HG03432 (cell line): Measurements from ENCODE around the gene KIRREL3.
"Not testable (repeated sequence)": the region's sequence is repeated elsewhere in the genome, so short reads cannot be mapped to it uniquely, and the experiment has no call there.

Source experiments
- ATAC-seq: cut with Tn5 transposase; IDR thresholded peaks from one replicate; pipeline ENCODE4 v1.9.1; 2021; ENCODE audit warnings: mild to moderate bottlenecking, moderate library complexity; ENCODE audit not compliant: unreplicated experiment

The KIRREL3 gene

DNA sequence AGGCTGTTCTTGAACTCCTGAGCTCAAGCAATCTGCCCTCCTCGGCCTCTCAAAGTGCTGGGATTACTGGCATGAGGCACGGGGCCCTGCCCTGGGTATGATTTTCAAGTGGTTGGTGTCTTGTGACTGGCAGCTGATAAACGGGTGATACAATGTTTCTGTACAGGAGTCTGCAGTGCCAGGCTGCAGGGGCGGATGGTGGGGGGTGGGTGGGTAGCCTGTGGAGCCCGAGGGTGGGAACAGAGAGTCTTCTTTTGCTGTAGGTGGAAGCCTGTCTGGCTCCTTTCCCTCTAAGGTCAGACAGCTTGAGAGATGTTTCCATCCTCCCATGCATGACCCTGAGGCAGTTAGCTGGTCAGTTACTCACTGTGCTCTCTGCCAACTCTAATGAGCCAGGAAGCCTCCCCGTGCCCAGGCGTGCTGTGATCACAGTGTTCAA is 605.9 kb downstream of the KIRREL3 start:
- ATAC-seq, result not testable (repeated sequence)

DNA sequence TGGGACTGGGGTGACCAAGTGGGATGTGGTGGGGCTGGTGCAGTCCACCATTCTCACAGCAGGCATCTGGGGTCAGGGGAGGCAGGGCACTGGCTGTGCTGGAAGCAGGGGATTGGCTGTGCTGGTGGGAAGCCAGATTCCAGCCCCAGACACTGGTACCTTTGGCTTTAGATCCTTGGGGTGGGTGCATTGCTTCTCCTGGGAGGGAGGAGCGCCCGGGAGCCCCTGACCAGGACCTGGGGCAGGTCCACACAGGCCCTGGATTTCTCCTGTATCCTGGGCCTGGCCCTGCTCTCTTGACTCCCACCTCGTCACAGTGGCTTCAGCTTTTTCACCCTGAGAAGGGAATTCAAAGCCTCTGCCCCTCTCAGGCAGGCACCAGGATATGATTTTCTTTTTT is 606.5 kb downstream of the KIRREL3 start:
- no peak for ATAC-seq

DNA sequence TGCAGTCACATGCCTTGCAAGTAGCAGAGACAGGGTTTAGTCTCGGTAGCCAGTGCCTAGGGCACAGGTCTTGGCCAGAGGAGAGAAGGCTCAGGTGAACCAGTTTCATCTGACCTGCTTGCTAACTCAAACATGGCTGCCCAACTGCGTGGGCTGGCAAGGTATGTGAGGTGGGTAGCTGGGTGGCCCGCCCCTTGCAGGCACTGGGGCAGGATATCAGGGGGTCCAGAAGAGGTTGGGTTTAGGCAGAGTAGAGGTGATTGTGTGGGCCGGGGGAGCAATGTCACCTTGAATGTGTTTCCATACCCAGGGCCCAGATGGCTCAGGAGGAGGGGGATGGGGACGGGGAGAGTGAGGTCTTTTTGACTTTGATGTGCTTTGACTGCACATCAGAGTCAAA is 607.4 kb downstream of the KIRREL3 start:
- ATAC-seq, result no peak

DNA sequence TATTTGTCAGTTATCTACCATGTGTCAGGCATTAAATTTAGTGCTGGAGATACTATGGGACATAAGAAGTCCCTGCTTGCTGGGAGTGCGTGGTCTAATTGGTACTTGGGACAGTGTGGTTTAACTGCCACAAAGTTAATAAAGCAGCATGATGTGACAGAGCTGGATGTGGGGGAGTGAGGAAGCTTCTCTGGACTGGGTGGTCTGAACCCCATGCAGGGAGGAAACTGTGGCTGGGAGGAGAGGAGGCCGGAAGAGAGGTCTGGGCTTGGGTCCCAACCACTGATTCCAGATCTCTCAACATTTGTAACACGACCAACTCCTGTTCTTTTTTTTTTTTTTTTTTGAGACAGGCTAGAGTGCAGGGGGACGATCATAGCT is 607.9 kb downstream of the KIRREL3 start:
- ATAC-seq, result peak; percentile 20

DNA sequence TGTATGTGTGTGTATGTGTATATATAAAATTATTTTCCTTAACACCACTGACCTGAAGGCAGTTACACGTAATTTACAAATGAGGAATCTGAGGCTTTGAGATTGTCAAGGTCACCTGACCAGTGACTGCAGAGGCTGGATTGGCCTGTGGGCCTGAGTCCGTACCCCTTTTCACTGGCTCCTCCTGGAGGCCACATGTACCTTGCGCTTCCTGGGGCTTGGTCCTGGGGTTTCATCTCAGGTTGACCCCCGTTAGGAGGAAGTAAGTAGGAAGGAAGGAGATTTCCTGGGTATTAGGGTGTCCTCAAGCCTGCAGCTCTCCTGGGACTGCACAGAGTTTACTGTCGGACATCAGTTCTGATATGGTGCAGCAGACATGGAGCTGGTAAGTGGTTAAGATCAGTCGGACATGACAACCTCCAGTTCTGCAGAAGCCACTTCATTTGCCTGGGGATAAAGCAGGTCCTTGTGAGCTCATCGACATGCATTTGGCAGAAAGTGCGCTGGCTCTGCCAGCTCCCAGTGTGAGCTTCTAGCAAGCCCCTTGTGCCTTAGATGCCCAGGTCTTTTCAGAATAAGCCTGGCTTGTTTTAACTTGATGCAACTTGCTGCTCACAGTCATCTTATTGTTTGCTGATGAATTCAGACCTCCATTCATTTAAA is 608.5 kb downstream of the KIRREL3 start:
- peak; percentile 59 for ATAC-seq

DNA sequence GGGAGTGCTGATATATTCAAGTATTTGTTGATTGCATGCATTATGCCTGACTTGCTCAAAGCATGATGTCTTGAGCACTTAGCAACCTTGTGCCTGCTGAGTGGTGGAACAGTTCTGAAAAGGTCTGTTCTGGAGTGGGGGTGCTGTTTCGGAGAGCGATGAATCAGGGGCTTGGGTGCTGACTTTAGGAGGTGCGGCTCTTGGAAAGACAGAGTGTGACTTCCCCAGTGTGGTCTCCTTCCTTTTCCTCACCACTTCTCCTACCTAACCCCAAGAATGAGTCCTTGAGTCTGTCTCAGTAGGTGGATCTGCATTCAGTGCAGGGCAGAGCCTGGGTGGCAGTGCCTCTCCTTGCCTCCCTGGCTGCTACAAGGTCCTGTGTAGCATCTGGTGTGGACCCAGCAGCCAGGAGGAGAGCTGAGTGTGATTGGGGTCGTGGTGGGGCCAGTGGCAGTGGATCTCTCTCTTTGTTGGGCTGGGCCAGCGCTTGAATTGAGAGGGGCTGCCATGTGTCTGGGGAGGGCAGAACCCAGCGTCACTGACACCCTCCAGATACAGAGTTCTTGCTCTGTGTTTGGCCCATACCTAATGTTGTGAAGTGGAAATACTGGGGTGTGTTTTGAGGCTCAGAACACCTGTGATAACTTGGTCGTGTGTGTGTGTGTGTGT is 609.1 kb downstream of the KIRREL3 start:
- ATAC-seq, result no peak

DNA sequence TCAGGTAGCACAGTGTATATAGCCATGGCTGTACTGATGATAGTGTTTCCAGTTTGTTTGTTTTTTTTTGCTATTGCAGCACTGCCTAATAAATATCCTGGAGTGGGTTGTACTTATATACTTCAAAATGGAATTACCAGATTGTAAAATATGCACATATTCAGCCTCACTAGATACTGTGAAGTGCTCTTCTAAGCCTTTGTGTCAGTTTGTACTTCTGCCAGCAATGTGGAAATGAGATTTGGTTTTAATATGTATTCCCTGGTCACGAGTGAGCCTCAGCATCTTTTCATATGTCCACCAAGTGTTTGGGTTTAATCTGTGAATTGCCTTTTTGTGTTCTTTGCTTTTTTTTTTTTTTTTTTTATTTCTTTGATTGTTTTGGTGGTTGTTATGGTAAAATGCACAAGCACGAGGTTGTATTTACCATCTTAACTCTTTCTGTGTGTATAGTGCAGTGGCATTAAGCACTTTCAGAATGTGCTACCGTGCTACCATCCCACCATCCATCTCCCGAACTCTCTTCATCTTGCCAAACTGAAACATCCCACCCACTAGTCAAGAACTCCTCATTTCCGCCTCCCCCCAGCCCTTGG is 610.2 kb downstream of the KIRREL3 start:
- ATAC-seq, result no peak

DNA sequence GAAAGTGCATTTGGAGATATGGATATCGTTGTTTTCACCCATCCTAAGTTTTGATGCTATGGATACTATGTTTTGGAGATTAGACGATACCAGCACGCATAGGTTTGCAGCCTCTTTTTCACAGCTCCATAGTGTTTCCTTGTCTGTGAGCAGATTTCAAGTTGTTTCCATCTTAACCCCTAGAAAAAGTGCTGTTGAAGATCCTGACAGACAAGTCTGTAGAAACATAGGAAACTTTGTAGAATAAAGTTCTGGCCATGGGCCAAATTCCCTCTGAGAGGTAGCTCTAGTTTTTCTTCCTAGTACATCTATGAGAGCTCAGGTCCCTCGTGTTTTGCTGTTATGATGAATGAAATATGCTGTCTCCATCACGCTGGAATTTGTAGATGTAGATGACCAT is 612.7 kb downstream of the KIRREL3 start:
- no peak for ATAC-seq

DNA sequence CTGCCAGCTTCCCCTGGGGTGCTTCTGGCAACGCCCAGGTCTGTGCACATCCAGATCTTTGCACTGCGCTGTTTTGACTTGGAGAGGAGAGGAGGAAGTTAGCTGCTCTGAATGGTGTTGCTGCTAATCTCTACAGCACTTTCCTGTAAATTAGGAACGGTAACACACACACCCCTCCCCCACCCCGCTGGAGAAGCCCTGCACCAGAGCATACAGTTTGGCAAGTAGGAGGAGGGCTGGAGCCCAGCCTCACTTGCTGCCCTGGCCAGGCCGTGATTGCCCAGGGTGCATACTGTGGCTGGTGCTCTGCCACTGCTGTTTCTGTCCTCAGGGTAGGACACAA is 613.9 kb downstream of the KIRREL3 start:
- ATAC-seq, result not testable (repeated sequence)

DNA sequence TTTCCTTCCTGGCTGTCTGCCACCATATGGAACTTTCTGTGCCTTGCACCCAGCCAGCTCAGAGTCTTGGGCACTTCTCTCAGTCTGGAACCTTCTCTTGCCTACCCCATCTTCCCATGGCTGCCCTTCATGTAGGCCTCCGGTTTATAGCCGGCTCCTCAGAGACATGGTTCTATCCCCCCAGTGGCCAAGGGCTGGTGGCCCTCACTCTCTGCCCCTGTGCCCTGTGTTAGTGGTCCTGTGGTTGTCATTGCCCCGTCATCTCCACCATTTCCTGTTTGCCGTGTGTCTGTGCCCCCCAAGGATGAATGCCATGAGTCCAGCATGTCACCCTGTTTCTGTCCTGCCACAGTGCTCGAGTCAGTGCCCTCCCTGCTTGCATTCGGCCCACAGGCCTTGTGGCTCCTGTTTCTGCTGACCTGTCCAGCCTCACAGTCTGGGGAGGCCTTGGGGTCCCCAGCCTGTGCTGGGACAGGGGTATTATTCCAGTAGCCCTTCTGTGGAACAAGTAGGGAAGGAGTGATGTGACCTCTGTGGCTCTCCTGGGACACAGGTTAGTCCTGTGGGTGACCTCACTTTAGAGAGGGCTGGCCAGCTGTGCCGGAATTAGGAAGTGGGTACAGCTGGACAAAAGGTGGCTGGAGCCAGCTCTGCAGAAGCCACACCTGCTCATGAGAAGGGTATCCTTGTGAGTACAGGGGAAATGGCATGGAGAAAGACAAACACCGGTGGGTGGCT is 614.4 kb downstream of the KIRREL3 start:
- no peak for ATAC-seq

DNA sequence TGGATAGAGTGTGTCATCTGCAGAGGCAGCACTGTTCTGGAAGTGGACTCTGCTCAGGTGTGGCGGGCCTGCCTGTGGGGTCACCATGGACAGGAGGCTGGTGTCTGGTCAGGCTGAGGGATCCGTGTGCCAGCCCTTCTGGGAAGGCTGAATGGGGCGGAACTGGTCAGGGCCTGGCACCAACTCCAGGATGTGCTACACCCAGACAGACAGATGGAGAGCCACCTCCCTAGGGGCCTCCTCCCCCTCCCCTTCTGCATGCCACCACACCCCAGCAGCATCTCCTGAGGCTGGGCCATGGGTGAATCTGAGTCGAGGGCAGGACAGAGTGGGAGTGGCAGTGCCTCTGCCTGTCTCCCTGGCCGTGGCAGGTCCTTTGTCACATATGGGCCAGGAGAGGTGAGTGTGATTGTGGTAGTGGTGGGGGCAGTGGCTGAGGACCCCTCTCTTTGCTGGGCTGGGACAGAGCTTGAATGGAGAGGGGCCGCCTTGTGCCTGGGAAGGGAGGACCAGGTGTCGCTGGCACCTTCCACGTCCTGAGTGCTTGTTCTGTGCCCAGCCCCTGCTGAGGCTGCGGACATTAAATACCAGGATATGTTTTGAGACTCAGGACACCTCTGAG is 616.0 kb downstream of the KIRREL3 start:
- ATAC-seq, result no peak

DNA sequence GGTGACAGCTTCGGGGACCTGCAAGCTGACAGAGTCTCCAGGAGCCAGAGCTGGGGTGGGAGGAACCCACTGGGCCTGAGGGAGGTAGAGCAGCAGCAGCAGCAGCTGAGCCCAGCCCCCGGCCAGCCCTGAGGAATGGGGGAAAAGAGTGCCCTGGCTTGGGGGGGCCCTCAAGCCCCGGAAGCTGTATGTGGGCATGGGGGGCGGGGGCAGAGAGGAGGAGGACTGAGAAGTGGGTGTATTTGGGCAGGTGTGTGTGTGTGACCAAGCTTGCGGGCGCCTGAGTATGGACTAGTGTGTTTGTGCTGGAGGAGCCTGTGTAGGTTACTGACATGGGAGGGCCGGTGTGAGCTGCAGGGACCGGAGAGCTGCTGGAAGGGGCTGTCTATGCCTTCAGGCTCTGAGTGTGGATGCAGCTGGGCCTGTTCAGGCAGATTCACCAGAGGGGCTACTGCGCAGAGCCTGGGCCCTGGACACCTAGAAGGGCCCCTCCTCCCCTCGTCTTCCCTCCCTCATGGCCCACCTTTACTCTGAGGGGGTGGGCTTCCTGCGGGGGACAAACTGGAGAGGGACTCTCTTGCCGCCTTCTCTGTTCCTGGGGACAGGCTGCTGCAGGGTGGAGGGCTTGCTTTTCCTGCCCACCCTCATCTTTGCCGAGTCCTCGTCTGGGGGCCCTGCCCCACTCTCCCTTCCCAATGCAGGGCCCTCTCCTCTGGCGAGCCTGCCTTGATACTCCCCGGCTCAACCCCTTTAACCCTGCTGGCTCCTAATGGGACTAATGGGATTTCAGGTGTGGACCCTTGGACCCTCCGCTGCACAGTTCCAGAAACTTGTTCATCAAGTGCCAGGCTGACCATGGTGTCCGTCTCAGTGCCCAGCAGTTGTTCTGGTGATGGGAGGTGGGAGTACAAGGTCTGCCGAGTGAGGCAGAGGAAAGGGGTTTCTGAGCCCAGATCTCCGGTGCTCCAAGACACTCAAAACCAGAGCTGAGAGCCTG is 616.9 kb downstream of the KIRREL3 start:
- no peak for ATAC-seq

DNA sequence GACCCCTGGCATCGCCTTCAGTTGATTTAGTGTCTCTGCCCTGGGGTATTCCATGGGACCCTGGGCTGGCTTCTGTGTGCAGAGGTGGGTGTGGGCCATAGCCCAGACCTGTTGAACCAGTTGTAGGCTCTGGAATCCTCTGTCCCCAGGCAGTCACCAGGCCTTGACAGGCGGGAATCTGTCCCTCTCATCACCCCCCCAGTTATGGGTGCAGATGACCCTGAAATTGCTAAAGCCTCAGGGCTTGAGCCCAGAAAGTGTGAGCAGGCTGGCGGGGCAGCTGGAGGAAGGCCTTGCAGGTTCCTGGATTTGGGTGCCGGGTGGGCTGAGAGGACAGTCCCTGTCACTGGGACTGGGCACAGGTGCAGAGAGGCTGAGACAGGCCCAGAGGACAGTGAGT is 617.9 kb downstream of the KIRREL3 start:
- ATAC-seq, result not testable (repeated sequence)

DNA sequence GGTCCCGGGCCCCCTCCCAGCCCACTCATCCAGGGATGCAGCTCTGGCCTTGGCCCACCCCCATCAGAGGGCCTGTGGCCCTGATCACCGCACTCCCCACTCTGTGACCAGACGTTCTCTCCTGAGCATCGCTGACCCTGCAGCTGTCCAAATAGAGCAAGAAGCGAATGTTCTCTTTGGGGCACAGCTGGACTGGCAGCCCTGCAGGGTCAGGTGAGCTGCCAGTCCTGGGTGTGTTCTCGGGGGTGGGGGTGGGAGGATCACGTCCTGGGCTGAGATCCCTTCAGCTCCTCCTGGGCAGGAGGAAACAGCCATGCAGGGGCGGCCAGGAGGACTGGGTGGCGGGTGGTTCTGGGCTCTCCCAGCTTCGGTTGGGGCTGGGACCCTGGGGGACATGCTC is 618.6 kb downstream of the KIRREL3 start:
- ATAC-seq, result not testable (repeated sequence)

DNA sequence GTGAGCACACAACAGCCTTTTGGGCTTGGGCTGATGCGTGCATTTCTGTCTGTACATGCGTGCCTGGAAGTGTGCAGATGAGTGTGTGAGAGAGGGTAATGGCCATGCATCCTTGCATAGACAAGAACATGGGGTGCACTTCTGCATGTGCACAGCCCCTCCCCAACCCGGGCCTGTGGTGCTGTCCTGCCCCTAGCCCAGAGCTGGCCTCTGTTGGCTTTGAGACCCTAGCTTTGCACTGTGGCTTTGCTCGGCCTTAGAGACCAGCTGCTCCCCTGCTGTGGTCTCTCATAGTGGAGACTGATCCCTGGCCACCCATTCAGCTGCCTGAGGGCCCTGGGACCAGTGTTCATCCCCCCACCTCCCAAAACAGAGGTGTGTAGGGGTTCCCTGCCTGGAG is 619.7 kb downstream of the KIRREL3 start:
- ATAC-seq, result no peak

DNA sequence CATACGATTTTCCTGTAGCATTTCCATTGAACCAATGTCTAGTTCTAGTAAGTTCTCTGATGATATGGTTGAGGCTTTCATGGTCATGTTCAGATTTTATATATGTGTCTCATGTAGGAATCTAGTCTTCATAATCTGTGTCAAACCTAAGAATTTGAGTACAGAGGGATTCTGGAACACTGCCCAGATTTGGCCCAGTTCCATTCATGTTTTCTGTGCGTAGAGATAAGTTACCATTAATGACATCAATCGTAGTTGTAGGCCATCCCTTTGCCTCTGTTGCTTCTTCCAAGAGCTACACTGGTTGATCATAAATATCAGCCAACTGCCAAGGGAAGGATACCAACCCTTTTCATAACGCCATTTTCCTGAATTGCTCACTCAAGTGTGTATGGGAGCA is 621.8 kb downstream of the KIRREL3 start:
- no peak for ATAC-seq

DNA sequence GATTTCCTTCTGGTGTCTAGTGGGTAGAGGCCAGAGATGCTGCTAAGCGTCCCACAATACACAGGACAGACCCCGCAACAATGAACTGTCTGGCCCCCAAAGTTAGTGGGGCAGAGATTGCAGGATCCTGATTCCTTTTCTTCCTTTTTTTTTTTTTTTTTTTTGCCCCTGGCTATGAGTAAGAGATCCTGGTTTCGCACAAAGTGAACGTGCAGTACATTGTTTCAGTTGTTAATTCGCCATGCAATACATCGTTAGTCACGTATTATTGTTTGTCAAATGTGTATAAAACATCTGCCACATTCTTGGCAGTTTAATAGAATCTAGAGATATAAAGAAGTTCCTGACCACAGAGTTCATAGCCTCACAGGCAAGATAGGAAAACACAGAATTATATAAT is 624.8 kb downstream of the KIRREL3 start:
- no peak for ATAC-seq

DNA sequence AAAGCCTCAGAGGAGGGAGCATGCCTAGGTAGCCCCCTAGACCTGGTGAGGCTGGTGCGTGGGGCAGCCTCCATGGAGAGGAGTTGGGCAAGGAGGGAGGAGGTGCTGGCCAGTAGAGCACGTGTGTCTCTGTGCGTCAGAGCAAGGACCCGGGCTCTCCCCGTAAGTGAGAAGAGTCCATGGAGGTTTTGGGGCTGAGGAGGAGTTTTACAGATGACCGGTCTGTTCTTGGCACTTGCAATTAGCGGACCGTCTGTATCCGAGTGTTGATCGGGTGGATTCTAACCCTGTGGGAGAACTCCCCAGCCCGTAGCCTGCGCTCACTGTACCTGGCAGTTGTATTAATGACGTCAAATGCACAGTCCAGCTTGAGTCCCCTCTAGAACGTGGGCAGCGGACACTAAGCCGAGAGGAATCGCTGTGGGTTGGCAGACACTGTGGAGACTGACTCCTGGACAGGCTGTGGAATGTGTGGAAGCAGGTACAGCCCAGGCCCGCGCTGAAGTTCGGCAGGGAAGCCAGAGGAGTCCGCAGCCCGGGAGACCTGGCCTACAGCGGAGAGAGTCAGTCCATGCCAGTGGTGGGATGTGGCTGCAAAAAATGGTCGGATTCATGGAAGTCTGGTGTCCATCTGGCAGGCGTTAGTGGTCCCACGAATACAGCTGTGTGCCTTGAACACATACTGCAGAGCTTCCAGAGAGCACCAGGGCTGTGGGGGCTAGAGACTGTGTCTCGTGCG is 625.8 kb downstream of the KIRREL3 start:
- not testable (repeated sequence) for ATAC-seq

DNA sequence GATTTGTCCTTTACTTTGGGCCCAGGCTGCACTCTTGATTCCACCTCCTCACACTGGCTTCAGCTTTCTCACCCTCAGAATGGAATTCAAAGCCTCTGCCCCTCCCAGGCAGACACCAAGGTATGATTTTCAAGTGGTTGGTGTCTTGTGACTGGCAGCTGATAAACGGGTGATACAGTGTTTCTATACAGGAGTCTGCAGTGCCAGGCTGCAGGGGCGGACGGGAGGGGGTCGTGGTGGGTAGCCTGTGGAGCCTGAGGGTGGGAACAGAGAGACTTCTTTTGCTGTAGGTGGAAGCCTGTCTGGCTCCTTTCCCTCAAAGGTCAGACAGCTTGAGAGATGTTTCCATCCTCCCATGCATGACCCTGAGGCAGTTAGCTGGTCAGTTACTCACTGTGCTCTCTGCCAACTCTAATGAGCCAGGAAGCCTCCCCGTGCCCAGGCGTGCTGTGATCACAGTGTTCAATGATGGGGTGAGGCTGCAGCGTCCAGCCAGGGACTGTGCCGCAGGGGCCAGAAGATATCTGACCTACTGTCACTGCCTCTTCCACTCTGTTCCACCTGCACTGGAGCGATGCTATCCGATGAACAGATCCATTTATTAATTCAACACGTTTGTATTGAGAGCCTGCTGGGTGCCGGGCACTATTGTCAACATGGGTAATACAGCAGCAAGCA is 627.0 kb downstream of the KIRREL3 start:
- ATAC-seq, result not testable (repeated sequence)
